HepG2 (cell line): ENCODE measurements around the gene PTPRD. TPM values are rescaled to one million over a fixed set of nuclear protein-coding genes. Genes with fewer than 3 reads are reported as not detected.
A peak's percentile ranks its signal among the peaks of the same experiment; 100 is the strongest.

Experiments
- EED ChIP-seq: sonication (generic); formaldehyde crosslinking; IDR thresholded peaks from 2 replicates; pipeline ENCODE4 v1.5.0; 2020; ENCODE audit warnings: mild to moderate bottlenecking, missing genetic modification reagents
- GATA4 ChIP-seq: sonication (generic); IDR thresholded peaks from 2 replicates; pipeline ENCODE4 v1.6.1; 2016; ENCODE audit warnings: antibody characterized with exemption, low read depth, borderline replicate concordance
- HIVEP1 ChIP-seq: sonication (generic); formaldehyde crosslinking; IDR thresholded peaks from 2 replicates; pipeline ENCODE4 v1.4.0; 2020; ENCODE audit warnings: mild to moderate bottlenecking, missing genetic modification reagents
- HMGA1 ChIP-seq: sonication (generic); formaldehyde crosslinking; conservative IDR thresholded peaks from 2 replicates; pipeline ENCODE4 v1.4.0; 2020; ENCODE audit warnings: missing genetic modification reagents
- KDM3A ChIP-seq: IDR thresholded peaks from 2 replicates; pipeline ENCODE4 v1.6.1; 2018; ENCODE audit warnings: low read depth, missing compliant biosample characterization
- MEF2D ChIP-seq: sonication (generic); formaldehyde crosslinking; IDR thresholded peaks from 2 replicates; pipeline ENCODE4 v1.5.1; 2020; ENCODE audit warnings: mild to moderate bottlenecking, missing genetic modification reagents
- PCBP2 ChIP-seq: fragments of 200-400 bp; formaldehyde crosslinking; optimal IDR thresholded peaks from 2 replicates; pipeline ENCODE3; 2018; ENCODE audit warnings: low read length, low read depth; ENCODE audit not compliant: poor library complexity, severe bottlenecking
- TCF7L2 ChIP-seq: IDR thresholded peaks from 2 replicates; pipeline ENCODE4 v1.6.1; 2011; ENCODE audit warnings: mild to moderate bottlenecking, low read depth, low read length, moderate library complexity
- ZNF430 ChIP-seq: sonication (generic); formaldehyde crosslinking; IDR thresholded peaks from 2 replicates; pipeline ENCODE4 v1.9.0; 2021; ENCODE audit warnings: mild to moderate bottlenecking, missing genetic modification reagents
- polyA plus RNA-seq, 8 experiments: library from polyadenylated mRNA; depleted of rRNA in 3 of 8; stranded (reverse) in 7 of 8; unstranded in 1 of 8; fragments of >200 nt; fragmentation: Illumina TruSeq in 4 of 8; extraction: Trizol in 4 of 8; gene quantifications; 2 replicates each; pipeline versions ENCODE4 v1.2.1 to v1.2.3, GENCODE V29; 2011 to 2016; ENCODE audit warnings: low read depth in 4 of 8, missing spikeins in 1 of 8, mixed read lengths in 1 of 8; ENCODE audit not compliant: insufficient read depth in 1 of 8
- total RNA-seq, 5 experiments: library from RNA; depleted of rRNA; stranded (reverse); fragments of >200 nt; fragmentation: Illumina TruSeq; extraction: Trizol; gene quantifications; 2 replicates each; pipeline ENCODE4 v1.2.3, GENCODE V29; 2016; ENCODE audit warnings: low read depth in 1 of 5
- TF ChIP-seq, protein P1 (sequence below): sonication (generic); formaldehyde crosslinking; IDR thresholded peaks from 2 replicates; pipeline ENCODE4 v1.5.0; 2020; ENCODE audit warnings: mild to moderate bottlenecking, low read depth, missing genetic modification reagents, borderline replicate concordance
- TF ChIP-seq, protein P2 (sequence below): sonication (generic); formaldehyde crosslinking; IDR thresholded peaks from 2 replicates; pipeline ENCODE4 v1.5.1; 2020; ENCODE audit warnings: mild to moderate bottlenecking, missing genetic modification reagents, borderline replicate concordance
- TF ChIP-seq, protein P3 (sequence below): fragments of 450-650 bp; IDR thresholded peaks from 2 replicates; pipeline ENCODE4 v1.6.1; 2016
- TF ChIP-seq, protein P4 (sequence below): IDR thresholded peaks from 2 replicates; pipeline ENCODE4 v1.6.1; 2016; ENCODE audit warnings: low read depth
- TF ChIP-seq, protein P5 (sequence below): sonication (generic); formaldehyde crosslinking; IDR thresholded peaks from 2 replicates; pipeline ENCODE4 v1.5.1; 2020; ENCODE audit warnings: missing genetic modification reagents, mild to moderate bottlenecking, borderline replicate concordance
- TF ChIP-seq, protein P6 (sequence below): IDR thresholded peaks from 2 replicates; pipeline ENCODE4 v1.6.1; 2012; ENCODE audit warnings: low read length, improper control_type of control experiment

The PTPRD gene
- total and polyA plus RNA-seq, 2 of the 13 experiments (the other 11 are each of a cell fraction or from before 2014, with no cell fraction given): 0.05 TPM; not detected in 1

DNA sequence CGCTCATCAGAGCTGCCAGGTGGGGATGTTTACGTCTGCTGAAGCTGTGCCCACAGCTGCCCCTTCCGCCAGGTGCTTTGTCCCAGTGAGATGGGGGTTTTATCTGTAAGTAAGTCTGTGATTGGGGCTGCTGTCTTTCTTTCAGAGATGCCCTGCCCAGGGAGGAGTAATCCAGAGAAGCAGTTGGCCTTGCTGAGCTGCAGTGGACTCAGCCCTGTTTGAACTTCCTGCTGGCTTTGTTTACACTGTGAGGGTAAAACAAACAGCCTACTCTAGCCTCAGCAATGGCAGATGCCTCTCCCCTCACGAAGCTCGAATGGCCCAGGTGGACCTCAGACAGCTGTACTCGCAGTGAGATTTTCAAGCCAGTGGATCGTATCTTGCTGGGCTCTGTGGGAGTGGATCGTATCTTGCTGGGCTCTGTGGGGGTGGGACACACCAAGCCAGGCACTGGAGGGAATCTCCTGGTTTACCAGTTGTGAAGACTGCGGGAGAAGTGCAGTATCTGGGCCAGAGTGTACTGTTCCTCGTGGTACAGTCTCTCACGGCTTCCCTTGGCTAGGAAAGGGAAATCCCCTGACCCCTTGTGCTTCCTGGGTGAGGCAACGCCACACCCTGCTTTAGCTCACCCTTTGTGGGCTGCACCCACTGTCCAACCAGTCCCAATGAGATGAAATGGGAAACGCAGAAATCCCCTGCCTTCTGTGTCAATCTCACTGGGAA lies 2283.1 kb downstream of the PTPRD start (continued):
- no peak for TF ChIP-seq EED (CRISPR knock-in tag)
- TF ChIP-seq, protein P1, sequence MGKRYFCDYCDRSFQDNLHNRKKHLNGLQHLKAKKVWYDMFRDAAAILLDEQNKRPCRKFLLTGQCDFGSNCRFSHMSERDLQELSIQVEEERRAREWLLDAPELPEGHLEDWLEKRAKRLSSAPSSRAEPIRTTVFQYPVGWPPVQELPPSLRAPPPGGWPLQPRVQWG (CRISPR knock-in tag): no peak
- TF ChIP-seq, protein P2, sequence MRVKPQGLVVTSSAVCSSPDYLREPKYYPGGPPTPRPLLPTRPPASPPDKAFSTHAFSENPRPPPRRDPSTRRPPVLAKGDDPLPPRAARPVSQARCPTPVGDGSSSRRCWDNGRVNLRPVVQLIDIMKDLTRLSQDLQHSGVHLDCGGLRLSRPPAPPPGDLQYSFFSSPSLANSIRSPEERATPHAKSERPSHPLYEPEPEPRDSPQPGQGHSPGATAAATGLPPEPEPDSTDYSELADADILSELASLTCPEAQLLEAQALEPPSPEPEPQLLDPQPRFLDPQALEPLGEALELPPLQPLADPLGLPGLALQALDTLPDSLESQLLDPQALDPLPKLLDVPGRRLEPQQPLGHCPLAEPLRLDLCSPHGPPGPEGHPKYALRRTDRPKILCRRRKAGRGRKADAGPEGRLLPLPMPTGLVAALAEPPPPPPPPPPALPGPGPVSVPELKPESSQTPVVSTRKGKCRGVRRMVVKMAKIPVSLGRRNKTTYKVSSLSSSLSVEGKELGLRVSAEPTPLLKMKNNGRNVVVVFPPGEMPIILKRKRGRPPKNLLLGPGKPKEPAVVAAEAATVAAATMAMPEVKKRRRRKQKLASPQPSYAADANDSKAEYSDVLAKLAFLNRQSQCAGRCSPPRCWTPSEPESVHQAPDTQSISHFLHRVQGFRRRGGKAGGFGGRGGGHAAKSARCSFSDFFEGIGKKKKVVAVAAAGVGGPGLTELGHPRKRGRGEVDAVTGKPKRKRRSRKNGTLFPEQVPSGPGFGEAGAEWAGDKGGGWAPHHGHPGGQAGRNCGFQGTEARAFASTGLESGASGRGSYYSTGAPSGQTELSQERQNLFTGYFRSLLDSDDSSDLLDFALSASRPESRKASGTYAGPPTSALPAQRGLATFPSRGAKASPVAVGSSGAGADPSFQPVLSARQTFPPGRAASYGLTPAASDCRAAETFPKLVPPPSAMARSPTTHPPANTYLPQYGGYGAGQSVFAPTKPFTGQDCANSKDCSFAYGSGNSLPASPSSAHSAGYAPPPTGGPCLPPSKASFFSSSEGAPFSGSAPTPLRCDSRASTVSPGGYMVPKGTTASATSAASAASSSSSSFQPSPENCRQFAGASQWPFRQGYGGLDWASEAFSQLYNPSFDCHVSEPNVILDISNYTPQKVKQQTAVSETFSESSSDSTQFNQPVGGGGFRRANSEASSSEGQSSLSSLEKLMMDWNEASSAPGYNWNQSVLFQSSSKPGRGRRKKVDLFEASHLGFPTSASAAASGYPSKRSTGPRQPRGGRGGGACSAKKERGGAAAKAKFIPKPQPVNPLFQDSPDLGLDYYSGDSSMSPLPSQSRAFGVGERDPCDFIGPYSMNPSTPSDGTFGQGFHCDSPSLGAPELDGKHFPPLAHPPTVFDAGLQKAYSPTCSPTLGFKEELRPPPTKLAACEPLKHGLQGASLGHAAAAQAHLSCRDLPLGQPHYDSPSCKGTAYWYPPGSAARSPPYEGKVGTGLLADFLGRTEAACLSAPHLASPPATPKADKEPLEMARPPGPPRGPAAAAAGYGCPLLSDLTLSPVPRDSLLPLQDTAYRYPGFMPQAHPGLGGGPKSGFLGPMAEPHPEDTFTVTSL (CRISPR knock-in tag): peak; percentile 64; the same call in 1 of the 2 replicates
- TF ChIP-seq, protein P3, sequence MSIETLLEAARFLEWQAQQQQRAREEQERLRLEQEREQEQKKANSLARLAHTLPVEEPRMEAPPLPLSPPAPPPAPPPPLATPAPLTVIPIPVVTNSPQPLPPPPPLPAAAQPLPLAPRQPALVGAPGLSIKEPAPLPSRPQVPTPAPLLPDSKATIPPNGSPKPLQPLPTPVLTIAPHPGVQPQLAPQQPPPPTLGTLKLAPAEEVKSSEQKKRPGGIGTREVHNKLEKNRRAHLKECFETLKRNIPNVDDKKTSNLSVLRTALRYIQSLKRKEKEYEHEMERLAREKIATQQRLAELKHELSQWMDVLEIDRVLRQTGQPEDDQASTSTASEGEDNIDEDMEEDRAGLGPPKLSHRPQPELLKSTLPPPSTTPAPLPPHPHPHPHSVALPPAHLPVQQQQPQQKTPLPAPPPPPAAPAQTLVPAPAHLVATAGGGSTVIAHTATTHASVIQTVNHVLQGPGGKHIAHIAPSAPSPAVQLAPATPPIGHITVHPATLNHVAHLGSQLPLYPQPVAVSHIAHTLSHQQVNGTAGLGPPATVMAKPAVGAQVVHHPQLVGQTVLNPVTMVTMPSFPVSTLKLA: no peak
- TF ChIP-seq, protein P4, sequence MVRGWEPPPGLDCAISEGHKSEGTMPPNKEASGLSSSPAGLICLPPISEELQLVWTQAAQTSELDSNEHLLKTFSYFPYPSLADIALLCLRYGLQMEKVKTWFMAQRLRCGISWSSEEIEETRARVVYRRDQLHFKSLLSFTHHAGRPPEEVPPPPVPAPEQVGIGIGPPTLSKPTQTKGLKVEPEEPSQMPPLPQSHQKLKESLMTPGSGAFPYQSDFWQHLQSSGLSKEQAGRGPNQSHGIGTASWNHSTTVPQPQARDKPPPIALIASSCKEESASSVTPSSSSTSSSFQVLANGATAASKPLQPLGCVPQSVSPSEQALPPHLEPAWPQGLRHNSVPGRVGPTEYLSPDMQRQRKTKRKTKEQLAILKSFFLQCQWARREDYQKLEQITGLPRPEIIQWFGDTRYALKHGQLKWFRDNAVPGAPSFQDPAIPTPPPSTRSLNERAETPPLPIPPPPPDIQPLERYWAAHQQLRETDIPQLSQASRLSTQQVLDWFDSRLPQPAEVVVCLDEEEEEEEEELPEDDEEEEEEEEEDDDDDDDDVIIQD (CRISPR knock-in tag): no peak
- TF ChIP-seq ZNF430: no peak
- TF ChIP-seq MEF2D (CRISPR knock-in tag): no peak
- no peak for TF ChIP-seq KDM3A
- no peak for TF ChIP-seq GATA4
- TF ChIP-seq HMGA1: no peak
- TF ChIP-seq, protein P5, sequence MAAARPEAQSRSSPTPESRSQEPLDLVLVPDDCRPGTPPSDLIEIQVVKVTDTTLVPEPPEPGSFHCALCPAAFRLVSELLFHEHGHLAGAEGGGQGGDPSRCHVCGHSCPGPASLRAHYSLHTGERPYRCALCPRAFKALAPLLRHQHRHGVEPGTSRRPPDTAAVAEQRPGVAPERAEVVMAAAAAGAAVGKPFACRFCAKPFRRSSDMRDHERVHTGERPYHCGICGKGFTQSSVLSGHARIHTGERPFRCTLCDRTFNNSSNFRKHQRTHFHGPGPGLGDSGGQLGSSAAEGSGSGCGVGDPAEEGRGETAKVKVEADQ (CRISPR knock-in tag): no peak
- no peak for TF ChIP-seq TCF7L2
- TF ChIP-seq HIVEP1: no peak
- TF ChIP-seq, protein P6, sequence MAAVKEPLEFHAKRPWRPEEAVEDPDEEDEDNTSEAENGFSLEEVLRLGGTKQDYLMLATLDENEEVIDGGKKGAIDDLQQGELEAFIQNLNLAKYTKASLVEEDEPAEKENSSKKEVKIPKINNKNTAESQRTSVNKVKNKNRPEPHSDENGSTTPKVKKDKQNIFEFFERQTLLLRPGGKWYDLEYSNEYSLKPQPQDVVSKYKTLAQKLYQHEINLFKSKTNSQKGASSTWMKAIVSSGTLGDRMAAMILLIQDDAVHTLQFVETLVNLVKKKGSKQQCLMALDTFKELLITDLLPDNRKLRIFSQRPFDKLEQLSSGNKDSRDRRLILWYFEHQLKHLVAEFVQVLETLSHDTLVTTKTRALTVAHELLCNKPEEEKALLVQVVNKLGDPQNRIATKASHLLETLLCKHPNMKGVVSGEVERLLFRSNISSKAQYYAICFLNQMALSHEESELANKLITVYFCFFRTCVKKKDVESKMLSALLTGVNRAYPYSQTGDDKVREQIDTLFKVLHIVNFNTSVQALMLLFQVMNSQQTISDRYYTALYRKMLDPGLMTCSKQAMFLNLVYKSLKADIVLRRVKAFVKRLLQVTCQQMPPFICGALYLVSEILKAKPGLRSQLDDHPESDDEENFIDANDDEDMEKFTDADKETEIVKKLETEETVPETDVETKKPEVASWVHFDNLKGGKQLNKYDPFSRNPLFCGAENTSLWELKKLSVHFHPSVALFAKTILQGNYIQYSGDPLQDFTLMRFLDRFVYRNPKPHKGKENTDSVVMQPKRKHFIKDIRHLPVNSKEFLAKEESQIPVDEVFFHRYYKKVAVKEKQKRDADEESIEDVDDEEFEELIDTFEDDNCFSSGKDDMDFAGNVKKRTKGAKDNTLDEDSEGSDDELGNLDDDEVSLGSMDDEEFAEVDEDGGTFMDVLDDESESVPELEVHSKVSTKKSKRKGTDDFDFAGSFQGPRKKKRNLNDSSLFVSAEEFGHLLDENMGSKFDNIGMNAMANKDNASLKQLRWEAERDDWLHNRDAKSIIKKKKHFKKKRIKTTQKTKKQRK: no peak
- TF ChIP-seq PCBP2: no peak
